B cell (primary cell): ENCODE results near the gene CDK4. TPM values are rescaled to one million over a fixed set of nuclear protein-coding genes. Genes with fewer than 3 reads are reported as not detected.

Experiments
- ATAC-seq: fragments of 200-7000 bp; cut with Tn5 transposase; one replicate; pipeline ENCODE4 v1.10.0; 2021; ENCODE audit warnings: low read depth, mild to moderate bottlenecking, moderate number of reproducible peaks, moderate library complexity
- CTCF ChIA-PET: fragments of 350-600 bp; sonication (Branson Sonifier 250); formaldehyde crosslinking; loops from one replicate; lab custom pipeline; 2021; ENCODE audit warnings: antibody characterized with exemption, inconsistent platforms; lab: Charles Lee
- POLR2A ChIA-PET: fragments of 350-600 bp; sonication (Branson Sonifier 250); formaldehyde crosslinking; loops from one replicate; lab custom pipeline; 2021; ENCODE audit warnings: antibody characterized with exemption; lab: Charles Lee
- DNase-seq: peaks from one replicate; pipeline ENCODE4 v3.0.0; 2013
- H2AFZ ChIP-seq: 2 replicates; pipeline ENCODE4 v1.6.1; 2012; ENCODE audit warnings: mild to moderate bottlenecking, low read depth, low read length; ENCODE audit not compliant: insufficient read depth, poor library complexity, severe bottlenecking
- H3K27ac ChIP-seq, 2 donors: 1 replicate in 1 of 2; 2 replicates in 1 of 2; pipeline ENCODE4 v1.5.1; 2012 to 2013; ENCODE audit warnings: low read length in 2 of 2, mild to moderate bottlenecking in 2 of 2, moderate library complexity in 1 of 2
- H3K27me3 ChIP-seq, 4 experiments: fragments of 200-600 bp in 1 of 4; sonication (generic) in 1 of 4; replicated peaks in 1 of 4; 1 replicate in 2 of 4; 2 replicates in 2 of 4; pipeline versions ENCODE4 v1.6.1 to v1.7.0; 2013 to 2016; ENCODE audit warnings: low read length in 3 of 4, mild to moderate bottlenecking in 2 of 4, mixed read lengths in 1 of 4, moderate library complexity in 1 of 4; ENCODE audit not compliant: insufficient read depth in 4 of 4, control insufficient read depth in 3 of 4; ENCODE audit errors: control extremely low read depth in 1 of 4
- H3K36me3 ChIP-seq, 2 experiments: replicated peaks in 1 of 2; 1 replicate in 1 of 2; 2 replicates in 1 of 2; pipeline versions ENCODE4 v1.6.1 to v1.7.1; 2013; ENCODE audit warnings: low read length in 1 of 2; ENCODE audit not compliant: insufficient read depth in 2 of 2, control insufficient read depth in 1 of 2; ENCODE audit errors: control extremely low read depth in 1 of 2, extremely low read depth in 1 of 2
- H3K4me1 ChIP-seq, 2 donors: fragments of 200-600 bp in 1 of 2; sonication (generic) in 1 of 2; 1 replicate in 1 of 2; 2 replicates in 1 of 2; pipeline versions ENCODE4 v1.5.1 to v1.6.1; 2013 to 2017; ENCODE audit warnings: low read length in 2 of 2; ENCODE audit not compliant: control insufficient read depth in 2 of 2, insufficient read depth in 2 of 2
- H3K4me2 ChIP-seq: replicated peaks from 2 replicates; pipeline ENCODE3; 2012; ENCODE audit warnings: mild to moderate bottlenecking, low read depth, low read length; ENCODE audit not compliant: poor library complexity, severe bottlenecking
- H3K4me3 ChIP-seq, 5 experiments: fragments of 200-600 bp in 1 of 5; sonication (generic) in 1 of 5; 1 replicate in 3 of 5; 2 replicates in 2 of 5; pipeline versions ENCODE4 v1.5.1 to v1.7.0; 2011 to 2016; ENCODE audit warnings: low read length in 4 of 5, mild to moderate bottlenecking in 4 of 5, low read depth in 2 of 5, control low read depth in 1 of 5, moderate library complexity in 1 of 5; ENCODE audit not compliant: insufficient read depth in 1 of 5; ENCODE audit errors: control extremely low read depth in 1 of 5, extremely low read depth in 1 of 5
- H3K79me2 ChIP-seq: fragments of 200-600 bp; sonication (generic); one replicate; pipeline ENCODE4 v1.6.0; 2016; ENCODE audit warnings: low read length; ENCODE audit not compliant: control insufficient read depth, insufficient read depth
- H3K9ac ChIP-seq: fragments of 200-600 bp; sonication (generic); 2 replicates; pipeline ENCODE4 v1.6.1; 2017; ENCODE audit warnings: mild to moderate bottlenecking, low read length, moderate library complexity
- H3K9me3 ChIP-seq, 3 donors: one replicate each; pipeline versions ENCODE4 v1.6.1 to v1.7.1; 2013; ENCODE audit warnings: low read length in 2 of 3; ENCODE audit not compliant: control insufficient read depth in 2 of 3, insufficient read depth in 1 of 3; ENCODE audit errors: control extremely low read depth in 1 of 3
- H4K20me1 ChIP-seq: 2 replicates; pipeline ENCODE4 v1.6.0; 2012; ENCODE audit warnings: mild to moderate bottlenecking, low read length; ENCODE audit not compliant: insufficient read depth, control insufficient read depth, poor library complexity, severe bottlenecking
- H3K27ac Mint-ChIP-seq: one replicate; pipeline ENCODE4 v1.8.0; 2021; ENCODE audit warnings: mixed read lengths
- H3K27me3 Mint-ChIP-seq: one replicate; pipeline ENCODE4 v1.8.0; 2021; ENCODE audit warnings: mixed read lengths
- H3K4me1 Mint-ChIP-seq: one replicate; pipeline ENCODE4 v1.8.0; 2021; ENCODE audit warnings: mixed read lengths
- H3K4me3 Mint-ChIP-seq: one replicate; pipeline ENCODE4 v1.8.0; 2021; ENCODE audit warnings: mixed read lengths
- H3K9me3 Mint-ChIP-seq: one replicate; pipeline ENCODE4 v1.8.0; 2022; ENCODE audit warnings: mixed read lengths; ENCODE audit not compliant: insufficient read depth
- CTCF ChIP-seq: fragments of 200-600 bp; IDR thresholded peaks from one replicate; pipeline ENCODE4 v1.8.0; 2022; ENCODE audit warnings: antibody characterized with exemption, mild to moderate bottlenecking
- EZH2 ChIP-seq: IDR thresholded peaks from 2 replicates; pipeline ENCODE4 v1.6.1; 2012; ENCODE audit warnings: borderline replicate concordance, low read depth, mild to moderate bottlenecking, moderate library complexity, low read length; ENCODE audit not compliant: insufficient read depth, poor library complexity, severe bottlenecking
- WGBS: methylation state at CpG from one replicate; pipeline ENCODE4 v1.1.5; 2013; ENCODE audit warnings: missing lambda C conversion rate; ENCODE audit not compliant: insufficient coverage; 5-methylcytosine and 5-hydroxymethylcytosine counted together
- intact Hi-C: fragments of 100-400 bp; cut with micrococcal nuclease; formaldehyde crosslinking; loops from one replicate; pipeline ENCODE4 v1.10.0; 2022
- polyA plus RNA-seq: library from polyadenylated mRNA; depleted of rRNA; stranded (reverse); fragments of >200 nt; gene quantifications from 2 replicates; pipeline ENCODE4 v1.2.3, GENCODE V29; 2012
- total RNA-seq, 2 donors: library from RNA; stranded (reverse); fragments of 120-200 nt in 1 of 2; gene quantifications; 1 replicate in 1 of 2; 2 replicates in 1 of 2; pipeline versions ENCODE4 v1.2.3 to v1.2.4, GENCODE V29; 2013 to 2022

Gene CDK4
- total and polyA plus RNA-seq, 2 donors (not counting 1 experiment from before 2014, with no cell fraction given), result 34.8 to 44.6 TPM

GRCh38 chr12:57700317-57700716 is 51.8 kb downstream of the CDK4 start:
- Histone ChIP-seq H3K9ac (no peak overlapping the region), H3K4me1 (peaks cover 10 to 16% of the 10 kb centered on the region in 2 donors), H2AFZ (no peak overlapping the region), H3K27ac (peak overlapping the region in 1 of 2 donors; percentile 44), H3K79me2 (peaks cover 22% of the 10 kb centered on the region), H3K4me2 (peak overlapping the region; percentile 29), H4K20me1 (peaks cover 17% of the 10 kb centered on the region), H3K27me3 (no peaks in the 10 kb centered on the region), H3K36me3 (peaks cover 24 to 48% of the 10 kb centered on the region in 2 experiments), H3K9me3 (peaks cover 4 to 8% (median 5%) of the 10 kb centered on the region in 3 donors), H3K4me3 (no peak overlapping the region)
- TF ChIP-seq EZH2 (no peak), CTCF (no peak)
- Mint-ChIP-seq H3K4me1 (peaks cover 42% of the 10 kb centered on the region), H3K4me3 (peak overlapping the region; percentile 2), H3K9me3 (no peaks in the 10 kb centered on the region), H3K27ac (peak overlapping the region; percentile 23), H3K27me3 (no peaks in the 10 kb centered on the region)
- intact Hi-C loops, result no loop called here
- 100% methylated on average over 1 of the region's 2 CpGs for WGBS
- POLR2A ChIA-PET, result no interaction called here
- DNase-seq (no peak), ATAC-seq (no peak)
- CTCF ChIA-PET, result no interaction called here

- Mint-ChIP-seq H3K27me3 (no peaks in the 10 kb centered on the region), H3K4me3 (no peak overlapping the region), H3K4me1 (peaks cover 42% of the 10 kb centered on the region), H3K27ac (no peak overlapping the region), H3K9me3 (no peaks in the 10 kb centered on the region)
- H4K20me1 ChIP-seq, result peaks cover 21% of the 10 kb centered on the region
- H3K9me3 ChIP-seq, result peaks cover 0 to 3% (median 0%) of the 10 kb centered on the region in 3 donors
- DNase-seq (no peak), ATAC-seq (no peak)
- peaks cover 14 to 47% of the 10 kb centered on the region in 2 experiments for H3K36me3 ChIP-seq
- 100% methylated on average over 3 of the region's 3 CpGs for WGBS
- CTCF ChIA-PET, result interaction anchor here (0.7 kb wide), 1 partner anchor 180 kb away, joined by 3 read pairs; no protein-coding TSS in a partner anchor
- H3K27ac ChIP-seq, result no peak overlapping the region
- H3K79me2 ChIP-seq, result peaks cover 34% of the 10 kb centered on the region
- no peak overlapping the region for H3K9ac ChIP-seq
- H3K4me1 ChIP-seq, result peaks cover 19 to 28% of the 10 kb centered on the region in 2 donors
- no peak overlapping the region for H3K4me2 ChIP-seq
- TF ChIP-seq CTCF, result no peak
- no peak for TF ChIP-seq EZH2
- no peak overlapping the region for H3K4me3 ChIP-seq
- no peaks in the 10 kb centered on the region for H3K27me3 ChIP-seq
- intact Hi-C loops, result no loop called here
- no peak overlapping the region for H2AFZ ChIP-seq
- POLR2A ChIA-PET, result interaction anchor here (0.7 kb wide), 1 partner anchor 46 kb away, joined by 3 read pairs; no protein-coding TSS in a partner anchor
These were observed 53.7 kb downstream of the CDK4 start for GRCh38 chr12:57698414-57698813.
